Choroid plexus epithelial cell (primary cell): ENCODE measurements around the gene DHX29.
A peak's percentile ranks its signal among the peaks of the same experiment; 100 is the strongest.

Experiments
- DNase-seq: peaks from one replicate; pipeline ENCODE4 v3.0.0-alpha.2; 2010; ENCODE audit warnings: low read depth
- H3K4me3 ChIP-seq: 2 replicates; pipeline ENCODE4 v1.5.1; 2011; ENCODE audit warnings: low read depth, mild to moderate bottlenecking, control low read depth, low read length, moderate library complexity
- TF ChIP-seq, protein P1 (sequence below): conservative IDR thresholded peaks from 2 replicates; pipeline ENCODE4 v1.5.1; 2011; ENCODE audit warnings: low read depth, mild to moderate bottlenecking, control low read depth, inconsistent platforms, low read length, moderate library complexity

Gene DHX29

DNA sequence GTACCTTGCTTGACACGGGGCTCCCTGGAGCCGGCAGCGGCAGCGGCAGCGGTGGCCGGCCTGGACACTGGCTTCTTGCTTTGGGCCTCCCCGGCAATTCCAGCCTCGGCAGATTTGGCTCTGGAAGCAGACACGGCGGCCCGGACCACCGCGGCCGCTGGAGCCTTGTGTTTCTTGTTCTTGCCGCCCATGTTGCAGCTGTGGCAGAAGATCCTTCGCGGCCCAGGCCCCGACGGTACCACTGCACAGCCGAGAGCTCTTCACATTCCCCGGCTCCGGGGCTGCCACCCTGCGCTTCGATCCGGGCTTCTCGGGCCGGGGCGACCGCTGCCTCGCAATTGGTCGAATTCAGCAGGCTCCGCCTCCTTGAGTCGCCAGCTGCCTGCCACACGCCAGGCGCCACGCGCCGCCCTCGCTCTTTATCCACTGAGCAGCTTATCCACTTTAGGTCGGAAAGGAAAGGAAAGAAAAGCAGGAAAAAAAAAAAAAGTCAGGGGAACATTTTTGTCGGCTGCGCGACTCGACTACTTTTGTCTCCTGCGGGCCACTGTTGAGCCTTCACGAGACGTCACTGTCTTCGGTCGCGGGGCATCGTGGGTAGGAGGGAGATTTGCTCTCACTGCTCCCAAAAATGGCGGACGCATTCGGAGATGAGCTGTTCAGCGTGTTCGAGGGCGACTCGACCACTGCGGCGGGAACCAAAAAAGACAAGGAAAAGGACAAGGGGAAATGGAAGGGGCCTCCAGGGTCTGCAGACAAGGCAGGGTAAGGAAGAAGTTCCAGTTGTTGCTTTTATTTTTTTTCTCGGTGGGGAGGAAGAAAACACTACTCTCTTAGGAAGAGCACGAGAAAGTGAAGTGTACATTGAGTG, at the start of gene DHX29, which contains the start of gene MTREX:
Gene DHX29, minus strand, starts transcription at position 312 of the 871 bp plus-strand sequence. Its CDS starts 121 bp downstream, at position 191.
Gene MTREX, plus strand, starts transcription at position 607 of the 871 bp plus-strand sequence. Its CDS starts 25 bp downstream, at position 632.
- peak; percentile 93 for DNase-seq
- peak within 1 kb of the TSS; percentile 84 for H3K4me3 ChIP-seq
- TF ChIP-seq, protein P1, sequence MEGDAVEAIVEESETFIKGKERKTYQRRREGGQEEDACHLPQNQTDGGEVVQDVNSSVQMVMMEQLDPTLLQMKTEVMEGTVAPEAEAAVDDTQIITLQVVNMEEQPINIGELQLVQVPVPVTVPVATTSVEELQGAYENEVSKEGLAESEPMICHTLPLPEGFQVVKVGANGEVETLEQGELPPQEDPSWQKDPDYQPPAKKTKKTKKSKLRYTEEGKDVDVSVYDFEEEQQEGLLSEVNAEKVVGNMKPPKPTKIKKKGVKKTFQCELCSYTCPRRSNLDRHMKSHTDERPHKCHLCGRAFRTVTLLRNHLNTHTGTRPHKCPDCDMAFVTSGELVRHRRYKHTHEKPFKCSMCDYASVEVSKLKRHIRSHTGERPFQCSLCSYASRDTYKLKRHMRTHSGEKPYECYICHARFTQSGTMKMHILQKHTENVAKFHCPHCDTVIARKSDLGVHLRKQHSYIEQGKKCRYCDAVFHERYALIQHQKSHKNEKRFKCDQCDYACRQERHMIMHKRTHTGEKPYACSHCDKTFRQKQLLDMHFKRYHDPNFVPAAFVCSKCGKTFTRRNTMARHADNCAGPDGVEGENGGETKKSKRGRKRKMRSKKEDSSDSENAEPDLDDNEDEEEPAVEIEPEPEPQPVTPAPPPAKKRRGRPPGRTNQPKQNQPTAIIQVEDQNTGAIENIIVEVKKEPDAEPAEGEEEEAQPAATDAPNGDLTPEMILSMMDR: no peak

- no peak for DNase-seq
- TF ChIP-seq, protein P1: no peak
- no peak overlapping the region for H3K4me3 ChIP-seq
Measured at GRCh38 chr5:55356896-55357295, 49.4 kb upstream of the DHX29 start.

- no peak overlapping the region for H3K4me3 ChIP-seq
- DNase-seq: no peak
- TF ChIP-seq, protein P1: no peak
Measured at GRCh38 chr5:55350754-55351153, 43.3 kb upstream of the DHX29 start.

DNA sequence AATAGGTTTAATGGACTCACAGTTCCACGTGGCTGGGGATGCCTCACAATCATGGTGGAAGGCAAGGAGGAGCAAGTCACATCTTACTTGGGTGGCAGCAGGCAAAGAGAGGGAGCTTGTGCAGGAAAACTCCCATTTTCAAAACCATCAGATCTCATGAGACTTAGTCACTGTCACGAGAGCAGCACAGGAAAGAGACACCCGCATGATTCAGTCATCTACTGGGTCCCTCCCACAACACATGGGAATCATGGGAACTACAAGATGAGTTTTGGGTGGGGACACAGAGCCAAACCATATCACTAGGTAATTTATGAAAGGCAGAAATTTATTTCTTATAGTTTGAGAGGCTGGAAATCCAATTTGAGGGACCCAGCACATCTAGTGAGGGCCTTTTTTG, 40.3 kb upstream of the DHX29 start:
- TF ChIP-seq, protein P1: no peak
- no peak for DNase-seq
- no peak overlapping the region for H3K4me3 ChIP-seq

GRCh38 chr5:55345327-55345726, 37.8 kb upstream of the DHX29 start:
- no peak for DNase-seq
- TF ChIP-seq, protein P1: no peak
- no peak overlapping the region for H3K4me3 ChIP-seq

DNA sequence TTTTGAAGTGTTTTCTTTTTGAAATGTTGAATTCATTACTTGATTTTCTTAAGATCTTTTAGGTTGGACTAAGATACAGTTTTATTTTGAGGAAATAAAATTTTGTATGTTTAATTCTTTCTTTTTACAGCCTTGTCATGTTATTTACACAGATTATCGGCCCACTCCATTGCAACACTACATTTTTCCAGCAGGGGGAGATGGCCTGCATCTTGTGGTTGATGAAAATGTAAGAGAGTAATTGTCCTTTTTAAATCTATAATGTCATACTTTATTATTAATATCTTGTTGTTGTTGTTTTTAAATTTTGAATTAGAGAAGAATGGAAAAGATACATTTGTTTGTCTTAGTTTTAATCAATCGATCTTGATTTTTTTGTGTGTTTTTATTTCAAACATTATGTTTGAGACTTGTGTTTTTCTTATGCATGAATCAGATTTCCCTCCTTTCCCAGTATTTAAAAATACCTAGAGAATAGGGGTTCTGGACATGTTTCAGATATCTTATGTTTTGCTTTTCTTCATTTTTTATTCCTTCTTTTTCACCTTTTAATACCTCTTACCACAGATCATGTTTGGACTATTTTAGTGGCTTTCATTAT, 37.0 kb upstream of the DHX29 start:
- TF ChIP-seq, protein P1: peak; percentile 91
- peak; percentile 87 for DNase-seq
- no peak overlapping the region for H3K4me3 ChIP-seq
